Right atrium auricular region (tissue), 2 donors: ENCODE results near the gene ASTN2. TPM values are rescaled to one million over a fixed set of nuclear protein-coding genes. Genes with fewer than 3 reads are reported as not detected.

Experiments
- DNase-seq: peaks from one replicate; pipeline ENCODE4 v3.0.0-alpha.2; 2019; ENCODE audit warnings: low spot score
- H3K27ac ChIP-seq, 2 donors: fragments of 200-600 bp; sonication (generic); 1 replicate in 1 of 2; 2 replicates in 1 of 2; pipeline ENCODE4 v1.5.1; 2016 to 2019
- H3K27me3 ChIP-seq, 2 donors: fragments of 200-600 bp; sonication (generic); one replicate each; pipeline versions ENCODE4 v1.5.1 to v1.6.0; 2017 to 2019
- H3K36me3 ChIP-seq: fragments of 200-600 bp; sonication (generic); one replicate; pipeline ENCODE4 v1.5.1; 2016
- H3K4me1 ChIP-seq, 2 donors: fragments of 200-600 bp; sonication (generic); one replicate each; pipeline versions ENCODE4 v1.5.1 to v1.6.0; 2017 to 2019
- H3K4me3 ChIP-seq, 2 donors: fragments of 200-600 bp; sonication (generic); 1 replicate in 1 of 2; 2 replicates in 1 of 2; pipeline ENCODE4 v1.5.1; 2017 to 2019; ENCODE audit warnings: mild to moderate bottlenecking in 1 of 2, moderate library complexity in 1 of 2
- H3K9me3 ChIP-seq, 2 donors: fragments of 200-600 bp; sonication (generic); one replicate each; pipeline ENCODE4 v1.5.1; 2019
- total RNA-seq, 2 donors: library from RNA; depleted of rRNA; stranded (reverse); fragments of >200 nt; gene quantifications; one replicate each; pipeline ENCODE4 v1.1.0, GENCODE V29; 2016
- TF ChIP-seq, protein P1 (sequence below), 2 donors: fragments of 200-600 bp; sonication (generic); IDR thresholded peaks; one replicate each; pipeline ENCODE4 v1.5.1; 2019; ENCODE audit warnings: antibody characterized with exemption in 2 of 2

Gene ASTN2
- total RNA-seq, 2 donors from 2014 or later, result 11.1 to 32.2 TPM

DNA sequence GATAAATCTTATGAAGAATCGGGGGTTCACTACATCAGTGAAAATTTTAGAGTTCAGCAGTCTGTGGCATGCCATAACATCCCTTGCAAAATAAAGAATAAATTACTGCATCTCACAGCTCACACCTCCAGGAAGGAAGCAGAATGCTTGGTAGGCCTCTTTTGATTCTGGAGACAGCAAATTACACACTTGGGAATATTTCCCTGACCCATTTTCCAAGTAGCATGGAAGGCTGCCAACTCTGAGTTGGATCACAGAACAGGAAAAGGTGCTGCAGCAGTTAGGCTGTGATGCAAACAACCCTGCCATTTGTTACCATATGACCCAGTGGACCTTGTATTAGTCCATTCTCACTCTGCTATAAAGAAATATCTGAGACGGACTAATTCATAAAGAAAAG is 293.5 kb downstream of the ASTN2 start:
- no peaks in the 10 kb centered on the region for H3K4me1 ChIP-seq
- H3K4me3 ChIP-seq, result no peak overlapping the region
- TF ChIP-seq, protein P1, sequence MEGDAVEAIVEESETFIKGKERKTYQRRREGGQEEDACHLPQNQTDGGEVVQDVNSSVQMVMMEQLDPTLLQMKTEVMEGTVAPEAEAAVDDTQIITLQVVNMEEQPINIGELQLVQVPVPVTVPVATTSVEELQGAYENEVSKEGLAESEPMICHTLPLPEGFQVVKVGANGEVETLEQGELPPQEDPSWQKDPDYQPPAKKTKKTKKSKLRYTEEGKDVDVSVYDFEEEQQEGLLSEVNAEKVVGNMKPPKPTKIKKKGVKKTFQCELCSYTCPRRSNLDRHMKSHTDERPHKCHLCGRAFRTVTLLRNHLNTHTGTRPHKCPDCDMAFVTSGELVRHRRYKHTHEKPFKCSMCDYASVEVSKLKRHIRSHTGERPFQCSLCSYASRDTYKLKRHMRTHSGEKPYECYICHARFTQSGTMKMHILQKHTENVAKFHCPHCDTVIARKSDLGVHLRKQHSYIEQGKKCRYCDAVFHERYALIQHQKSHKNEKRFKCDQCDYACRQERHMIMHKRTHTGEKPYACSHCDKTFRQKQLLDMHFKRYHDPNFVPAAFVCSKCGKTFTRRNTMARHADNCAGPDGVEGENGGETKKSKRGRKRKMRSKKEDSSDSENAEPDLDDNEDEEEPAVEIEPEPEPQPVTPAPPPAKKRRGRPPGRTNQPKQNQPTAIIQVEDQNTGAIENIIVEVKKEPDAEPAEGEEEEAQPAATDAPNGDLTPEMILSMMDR (IDR thresholded peaks at IDR 0.05), result no peak
- no peaks in the 10 kb centered on the region for H3K36me3 ChIP-seq
- DNase-seq, result no peak
- no peak overlapping the region for H3K27ac ChIP-seq
- no peaks in the 10 kb centered on the region for H3K9me3 ChIP-seq
- H3K27me3 ChIP-seq, result no peaks in the 10 kb centered on the region

DNA sequence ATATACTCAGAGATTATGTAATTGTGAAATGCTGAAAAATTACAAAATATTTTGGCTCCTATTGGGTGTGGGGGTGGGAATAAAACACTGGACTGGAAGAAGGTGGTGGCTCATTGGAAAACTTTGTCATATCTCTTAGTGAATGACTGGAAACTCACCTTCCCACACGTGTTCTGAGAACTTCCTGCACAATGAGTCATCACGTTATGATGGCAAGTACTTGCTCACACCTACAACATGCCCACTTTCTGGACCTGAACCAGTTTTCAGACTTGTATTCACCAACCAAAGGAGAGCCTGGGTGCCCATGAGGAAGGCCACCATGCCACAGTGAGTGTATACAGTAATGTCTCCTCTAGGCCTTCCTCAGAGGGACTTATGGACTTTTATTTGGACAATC is 294.8 kb downstream of the ASTN2 start:
- no peak for DNase-seq
- H3K9me3 ChIP-seq, result no peaks in the 10 kb centered on the region
- no peaks in the 10 kb centered on the region for H3K27me3 ChIP-seq
- H3K27ac ChIP-seq, result no peak overlapping the region
- H3K4me3 ChIP-seq, result no peak overlapping the region
- H3K36me3 ChIP-seq, result no peaks in the 10 kb centered on the region
- no peaks in the 10 kb centered on the region for H3K4me1 ChIP-seq
- TF ChIP-seq, protein P1 (IDR thresholded peaks at IDR 0.05), result no peak

DNA sequence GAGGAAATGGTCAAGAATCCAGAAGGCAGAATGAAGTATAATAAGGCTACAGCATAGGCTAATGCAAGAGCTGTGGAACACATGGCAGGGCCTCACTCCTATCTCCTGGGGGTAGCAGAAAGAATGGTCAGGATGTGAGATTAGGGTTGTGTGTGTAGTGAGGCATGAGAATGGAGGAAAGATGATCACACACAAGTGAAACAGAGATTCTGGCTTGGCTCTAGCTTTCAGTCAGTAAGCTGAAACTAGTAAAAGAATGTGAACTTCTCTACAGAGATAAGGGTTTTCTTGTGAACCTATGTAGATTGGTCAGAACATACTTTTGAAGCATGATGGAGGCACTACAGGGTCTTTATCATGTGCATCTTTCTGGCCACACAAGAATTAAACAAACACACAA is 298.8 kb downstream of the ASTN2 start:
- DNase-seq, result no peak
- Histone ChIP-seq H3K9me3 (no peaks in the 10 kb centered on the region), H3K27ac (no peak overlapping the region), H3K4me1 (no peaks in the 10 kb centered on the region), H3K27me3 (no peaks in the 10 kb centered on the region), H3K36me3 (no peaks in the 10 kb centered on the region), H3K4me3 (no peak overlapping the region)
- TF ChIP-seq, protein P1 (IDR thresholded peaks at IDR 0.05), result no peak

DNA sequence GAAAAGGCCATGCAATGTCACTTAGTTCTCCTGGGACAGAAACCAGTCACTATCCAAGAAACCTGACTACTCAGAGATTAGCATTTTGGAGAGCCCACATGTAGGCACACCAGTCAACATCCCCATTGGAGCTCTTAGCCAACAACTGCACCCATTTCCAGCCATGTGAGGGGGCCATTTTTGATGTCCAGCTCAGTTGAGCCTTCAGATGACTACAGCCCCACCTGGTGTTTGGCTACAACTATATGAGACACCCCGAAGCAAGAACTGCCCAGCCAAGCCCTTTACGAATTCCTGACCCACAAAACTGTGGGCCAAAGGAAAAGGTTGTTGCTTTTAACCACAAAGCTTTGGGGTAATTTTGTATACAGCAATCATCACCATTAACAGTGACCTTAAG is 300.1 kb downstream of the ASTN2 start:
- no peaks in the 10 kb centered on the region for H3K4me1 ChIP-seq
- H3K27me3 ChIP-seq, result no peaks in the 10 kb centered on the region
- TF ChIP-seq, protein P1 (IDR thresholded peaks at IDR 0.05), result no peak
- no peaks in the 10 kb centered on the region for H3K9me3 ChIP-seq
- no peak for DNase-seq
- H3K4me3 ChIP-seq, result no peak overlapping the region
- H3K36me3 ChIP-seq, result no peaks in the 10 kb centered on the region
- H3K27ac ChIP-seq, result no peak overlapping the region

DNA sequence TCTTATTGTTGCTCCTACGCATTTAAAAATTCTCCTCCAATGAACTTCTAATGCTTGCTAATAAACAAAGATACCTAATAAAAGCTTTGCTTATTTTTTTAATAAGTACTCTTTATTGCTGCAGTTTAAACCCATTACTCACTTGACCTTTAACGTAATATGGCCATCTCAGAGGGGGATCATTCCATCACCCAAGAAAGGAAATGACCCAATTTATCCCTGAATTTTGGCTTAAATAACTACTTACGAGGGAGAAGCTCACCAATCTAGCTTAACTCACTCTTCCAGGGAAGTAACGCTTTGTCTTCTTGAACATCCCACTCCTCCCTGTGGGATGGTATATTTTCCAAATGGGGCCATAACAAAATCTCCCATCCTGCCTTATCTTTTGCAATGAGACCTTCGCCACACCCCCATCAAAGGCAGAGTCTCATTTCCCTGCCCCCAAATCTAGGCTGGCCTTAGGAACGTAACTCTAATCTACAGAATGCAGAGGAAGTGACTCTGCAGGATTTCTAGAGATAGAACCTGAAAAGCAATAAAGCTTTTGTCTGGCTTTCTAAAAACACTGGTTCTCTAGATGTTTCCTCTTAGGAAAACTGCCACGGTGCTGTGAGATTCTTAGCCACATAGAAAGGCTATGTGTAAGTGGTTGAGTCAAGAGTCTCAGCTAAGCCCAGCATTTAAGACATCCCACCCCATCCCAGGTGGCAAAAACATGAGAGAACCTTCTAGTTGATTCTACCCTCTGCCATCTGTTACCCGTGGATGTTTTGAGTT is 310.0 kb downstream of the ASTN2 start:
- H3K4me1 ChIP-seq, result no peaks in the 10 kb centered on the region
- no peak overlapping the region for H3K4me3 ChIP-seq
- TF ChIP-seq, protein P1 (IDR thresholded peaks at IDR 0.05), result no peak
- no peaks in the 10 kb centered on the region for H3K27me3 ChIP-seq
- no peak overlapping the region for H3K27ac ChIP-seq
- DNase-seq, result no peak
- no peaks in the 10 kb centered on the region for H3K36me3 ChIP-seq
- H3K9me3 ChIP-seq, result no peaks in the 10 kb centered on the region

DNA sequence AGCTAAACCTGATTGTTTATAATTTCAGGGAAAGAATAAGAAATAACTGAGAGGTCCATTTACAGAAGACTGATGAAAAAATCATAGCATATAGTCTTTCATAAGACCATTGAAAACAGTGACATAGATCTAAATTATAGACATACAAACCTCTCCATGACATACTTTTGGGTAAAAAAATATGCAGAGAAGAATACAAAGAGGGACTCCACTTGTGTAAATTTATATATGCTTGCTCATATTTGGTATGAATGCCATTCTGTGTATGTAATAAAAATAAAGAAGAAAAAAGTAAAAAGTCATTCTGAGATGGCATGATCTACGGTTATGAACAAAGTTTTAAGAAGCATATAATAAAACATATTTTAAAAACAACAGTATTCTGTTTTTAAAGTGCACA is 310.7 kb downstream of the ASTN2 start:
- no peaks in the 10 kb centered on the region for H3K27me3 ChIP-seq
- H3K9me3 ChIP-seq, result no peaks in the 10 kb centered on the region
- TF ChIP-seq, protein P1 (IDR thresholded peaks at IDR 0.05), result no peak
- no peak overlapping the region for H3K27ac ChIP-seq
- no peak overlapping the region for H3K4me3 ChIP-seq
- H3K36me3 ChIP-seq, result no peaks in the 10 kb centered on the region
- DNase-seq, result no peak
- H3K4me1 ChIP-seq, result no peaks in the 10 kb centered on the region
